GM19025 (cell line): Measurements from ENCODE around the gene SLC5A10.
"Not testable (repeated sequence)": the region's sequence is repeated elsewhere in the genome, so short reads cannot be mapped to it uniquely, and the experiment has no call there.

Experiments
- ATAC-seq: cut with Tn5 transposase; IDR thresholded peaks from one replicate; pipeline ENCODE4 v1.9.1; 2021; ENCODE audit warnings: mild to moderate bottlenecking, low read depth, moderate library complexity; ENCODE audit not compliant: unreplicated experiment

Gene SLC5A10

DNA sequence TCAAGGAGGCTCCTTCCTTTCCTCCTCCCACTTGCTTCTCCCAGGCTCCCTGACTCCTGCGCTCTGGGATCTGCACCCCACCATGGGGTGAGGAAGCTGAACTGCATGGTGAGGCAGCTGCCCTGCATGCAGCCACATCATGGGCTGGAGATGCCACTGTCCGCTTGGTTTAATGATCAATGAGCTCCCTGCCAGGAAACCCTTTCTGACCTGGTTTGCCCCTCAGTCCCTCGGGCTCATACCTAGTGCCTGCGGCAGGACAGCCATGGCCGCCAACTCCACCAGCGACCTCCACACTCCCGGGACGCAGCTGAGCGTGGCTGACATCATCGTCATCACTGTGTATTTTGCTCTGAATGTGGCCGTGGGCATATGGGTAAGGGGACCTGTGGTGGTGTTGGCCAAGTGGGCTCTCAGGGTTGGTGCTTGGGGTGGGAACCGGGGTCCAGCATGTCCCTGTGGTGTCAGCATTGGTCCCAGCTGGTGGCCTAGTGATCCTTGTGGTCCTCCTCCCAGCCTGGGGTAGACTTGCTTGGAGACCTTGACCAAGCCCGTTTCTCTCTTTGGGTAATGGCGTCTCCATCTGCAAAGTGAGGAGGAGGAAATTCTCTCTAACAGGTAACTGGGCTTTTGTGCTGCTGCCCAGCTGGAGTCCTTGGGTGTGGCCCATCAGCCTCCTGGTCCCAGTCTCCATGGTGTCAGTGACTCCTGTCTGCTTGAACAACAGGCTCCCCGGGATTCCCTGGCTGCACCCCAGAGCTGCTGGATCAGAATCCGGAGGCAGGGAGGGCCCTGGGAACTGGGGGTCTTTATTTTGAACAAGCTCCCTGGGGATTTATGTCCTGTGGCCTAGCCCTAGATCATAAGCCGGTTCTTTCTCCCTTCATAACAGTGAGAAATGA lies at the start of gene SLC5A10:
Gene SLC5A10, plus strand, starts transcription at position 225 of the 902 bp plus-strand sequence. Its CDS starts 41 bp downstream, at position 266.
- ATAC-seq: no peak

DNA sequence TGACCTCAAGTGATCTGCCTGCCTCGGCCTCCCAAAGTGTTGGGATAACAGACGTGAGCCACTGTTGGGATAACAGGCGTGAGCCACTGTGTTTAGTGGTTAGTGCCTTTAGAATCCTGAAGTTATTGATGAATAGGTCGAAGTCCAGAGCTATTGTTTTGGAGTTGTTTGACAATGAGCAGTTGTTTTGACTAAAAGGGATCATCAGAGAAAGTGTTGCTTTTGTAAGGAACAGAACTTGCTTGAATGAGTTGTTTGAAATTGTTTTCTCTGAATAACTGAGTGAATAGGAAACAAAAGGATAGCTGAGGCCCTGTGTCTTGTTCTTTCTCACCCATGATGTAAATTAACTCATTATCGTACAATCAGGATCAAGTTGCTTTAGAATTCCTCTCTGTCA lies 47.5 kb upstream of the SLC5A10 start:
- no peak for ATAC-seq

DNA sequence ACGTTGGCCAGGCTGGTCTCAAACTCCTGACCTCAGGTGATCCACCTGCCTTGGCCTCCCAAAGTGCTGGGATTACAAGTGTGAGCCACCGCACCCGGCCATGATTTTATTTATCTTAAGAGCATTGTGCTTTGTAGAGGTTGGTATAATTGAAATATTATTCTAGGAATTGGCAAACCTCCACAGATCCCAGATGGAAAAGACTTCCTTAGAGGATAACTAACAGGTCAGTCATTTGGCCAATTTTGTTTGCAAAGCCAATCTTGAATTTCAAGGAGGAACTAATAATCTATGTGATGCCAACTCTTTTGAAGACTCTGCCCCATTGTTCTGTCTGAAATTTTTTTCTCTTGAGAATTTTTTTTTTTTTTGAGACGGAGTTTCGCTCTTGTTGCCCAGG lies 46.7 kb upstream of the SLC5A10 start:
- ATAC-seq: no peak

DNA sequence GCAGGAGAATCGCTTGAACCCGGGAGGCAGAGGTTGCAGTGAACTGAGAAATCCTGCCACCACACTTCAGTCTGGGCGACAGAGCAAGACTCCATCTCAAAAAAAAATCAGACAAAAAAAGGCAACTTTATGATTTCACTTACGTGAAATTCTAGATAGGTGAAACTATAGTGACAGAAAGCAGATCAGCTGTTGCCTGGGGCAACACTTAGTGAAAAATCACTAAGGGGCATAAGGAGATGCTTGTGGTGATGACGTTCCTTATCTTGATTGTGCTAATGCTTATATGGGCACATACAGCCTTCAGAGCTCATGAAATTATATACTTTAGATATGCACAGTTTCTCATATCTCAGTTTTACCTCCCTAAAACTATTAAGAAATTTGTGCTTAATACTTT lies 41.6 kb upstream of the SLC5A10 start:
- ATAC-seq: no peak

DNA sequence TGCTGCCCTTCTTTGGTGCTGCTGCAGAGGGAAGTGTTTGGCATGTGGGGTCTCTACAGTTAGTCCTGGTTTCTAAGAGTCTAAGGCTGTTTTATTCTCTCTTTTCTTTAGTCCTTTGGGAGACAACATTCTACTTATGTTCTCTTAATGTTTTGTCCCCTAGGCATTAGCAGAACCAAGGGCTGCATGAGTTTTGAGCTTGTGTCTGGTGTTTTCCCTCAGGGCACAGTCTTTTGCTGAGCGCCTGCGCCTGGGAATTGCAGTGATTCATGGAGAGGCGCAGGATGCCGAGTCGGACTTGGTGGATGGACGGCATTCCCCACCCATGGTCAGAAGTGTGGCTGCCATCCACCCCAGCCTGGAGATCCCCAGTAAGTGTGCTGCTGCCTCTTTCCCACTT lies 41.1 kb upstream of the SLC5A10 start:
- ATAC-seq: no peak

DNA sequence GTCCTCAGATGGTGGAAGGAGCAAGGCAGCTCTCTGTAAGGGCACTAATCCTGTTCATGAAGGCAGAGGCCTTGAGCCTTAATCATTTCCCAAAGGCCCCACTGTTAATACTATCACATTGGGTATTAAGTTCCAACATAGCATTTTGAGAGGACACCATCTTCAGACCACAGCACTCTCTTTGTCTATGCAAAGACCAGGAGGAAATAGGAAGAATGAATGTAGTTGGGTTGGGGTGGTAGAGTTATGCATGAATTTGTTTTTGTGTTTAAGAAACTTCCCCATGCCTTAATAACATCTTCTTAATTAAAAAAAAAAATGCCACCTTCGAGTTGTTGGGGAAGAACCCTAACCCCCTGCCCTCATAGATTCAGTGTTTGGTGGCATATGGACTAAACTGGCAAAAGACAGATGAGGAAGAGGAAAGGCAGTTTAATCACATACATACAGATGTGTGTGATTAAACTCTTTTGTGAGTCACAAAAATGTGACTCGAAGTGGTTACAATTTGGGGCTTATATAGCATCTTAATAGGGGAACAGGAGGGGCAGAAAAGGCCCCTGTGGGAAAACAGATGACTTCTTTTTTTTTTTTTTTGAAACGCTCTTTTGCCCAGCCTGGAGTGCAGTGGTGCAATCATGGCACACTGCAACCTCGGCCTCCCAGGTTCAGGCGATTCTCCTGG lies 35.0 kb upstream of the SLC5A10 start:
- ATAC-seq: no peak

DNA sequence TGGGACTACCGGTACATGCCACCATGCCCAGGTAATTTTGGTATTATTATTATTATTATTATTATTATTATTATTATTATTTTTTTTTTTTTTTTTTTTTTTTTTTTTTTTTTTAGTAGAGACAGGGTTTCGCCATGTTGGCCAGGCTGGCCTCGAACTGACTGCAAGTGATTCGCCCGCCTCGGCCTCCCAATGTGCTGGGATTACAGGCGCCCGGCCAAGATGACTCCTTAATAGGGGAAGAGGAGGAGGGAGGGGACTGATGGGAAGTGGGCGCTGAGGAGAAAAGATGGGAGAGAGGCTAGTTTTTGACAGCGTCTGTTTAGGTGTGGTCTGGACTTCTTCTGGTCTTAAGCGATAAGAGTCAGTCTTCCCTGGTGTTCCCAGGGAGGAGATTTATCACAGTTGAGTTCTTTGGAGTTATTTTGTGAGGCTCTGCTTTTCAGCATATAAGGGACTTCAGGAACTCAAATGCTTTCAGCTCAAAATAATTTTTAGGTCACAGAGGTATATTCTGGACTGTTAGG lies 34.4 kb upstream of the SLC5A10 start:
- ATAC-seq: no peak

DNA sequence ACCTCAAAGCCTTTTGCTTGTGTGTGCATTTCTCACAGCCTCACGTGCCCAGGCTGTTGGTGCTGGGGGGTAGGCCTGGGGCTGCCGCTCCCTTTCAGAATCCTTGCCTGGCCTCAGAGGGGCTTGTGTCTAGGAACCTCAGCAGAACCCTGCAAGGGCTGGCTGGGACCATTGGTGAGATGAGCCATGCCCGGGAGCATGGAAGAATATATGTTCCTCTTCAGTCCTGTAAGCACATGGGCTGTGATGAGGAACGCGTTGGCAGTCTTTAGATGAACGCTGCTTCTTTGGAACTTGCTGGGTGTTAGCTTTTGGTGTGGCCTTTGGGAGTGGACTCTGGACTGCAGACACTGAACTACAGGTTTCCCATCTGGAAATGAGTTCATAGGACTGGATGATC lies 32.0 kb upstream of the SLC5A10 start:
- no peak for ATAC-seq

DNA sequence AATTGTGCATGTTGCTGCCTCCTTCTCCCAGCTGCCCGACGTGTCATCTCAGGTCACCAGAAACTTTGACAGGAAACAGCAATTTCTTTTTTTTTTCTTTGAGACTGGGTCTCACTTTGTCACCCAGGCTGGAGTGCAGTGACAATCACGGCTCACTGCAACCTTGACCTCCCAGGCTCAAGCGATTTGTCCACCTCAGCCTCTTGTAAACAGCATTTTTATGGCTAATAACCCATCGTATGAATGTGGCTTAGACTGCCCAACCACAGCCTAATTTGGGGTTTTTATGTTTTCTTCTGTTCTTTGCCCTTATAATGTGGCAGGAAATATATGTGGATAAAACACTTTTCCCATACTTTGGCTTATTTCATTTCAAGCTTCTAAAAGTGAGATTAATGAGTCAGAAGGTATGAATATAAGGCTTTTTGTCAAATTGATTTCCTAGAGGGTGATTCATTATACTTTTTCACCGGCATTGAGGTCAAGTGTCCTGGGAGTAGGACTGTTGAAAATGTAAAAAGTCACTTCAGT lies 31.0 kb upstream of the SLC5A10 start:
- ATAC-seq: no peak

DNA sequence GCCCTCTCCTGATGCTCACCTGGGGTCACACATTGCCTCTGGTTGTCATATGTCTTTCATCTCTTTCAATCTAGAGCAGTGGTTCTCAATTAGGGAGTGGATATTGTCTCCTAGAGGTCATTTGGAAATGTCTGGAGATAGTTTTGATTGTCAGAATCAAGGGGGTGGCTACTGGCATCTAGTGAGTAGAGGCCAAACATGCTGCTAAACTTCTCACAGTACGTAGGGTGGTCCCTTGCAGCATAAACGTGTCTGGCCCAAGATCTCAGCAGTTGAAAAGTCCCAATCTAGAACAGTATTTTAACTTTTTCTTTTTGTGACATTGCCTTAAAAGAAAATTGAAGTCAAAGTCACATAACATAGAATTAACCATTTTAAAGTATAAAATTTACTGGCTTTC lies 30.5 kb upstream of the SLC5A10 start:
- ATAC-seq: no peak

DNA sequence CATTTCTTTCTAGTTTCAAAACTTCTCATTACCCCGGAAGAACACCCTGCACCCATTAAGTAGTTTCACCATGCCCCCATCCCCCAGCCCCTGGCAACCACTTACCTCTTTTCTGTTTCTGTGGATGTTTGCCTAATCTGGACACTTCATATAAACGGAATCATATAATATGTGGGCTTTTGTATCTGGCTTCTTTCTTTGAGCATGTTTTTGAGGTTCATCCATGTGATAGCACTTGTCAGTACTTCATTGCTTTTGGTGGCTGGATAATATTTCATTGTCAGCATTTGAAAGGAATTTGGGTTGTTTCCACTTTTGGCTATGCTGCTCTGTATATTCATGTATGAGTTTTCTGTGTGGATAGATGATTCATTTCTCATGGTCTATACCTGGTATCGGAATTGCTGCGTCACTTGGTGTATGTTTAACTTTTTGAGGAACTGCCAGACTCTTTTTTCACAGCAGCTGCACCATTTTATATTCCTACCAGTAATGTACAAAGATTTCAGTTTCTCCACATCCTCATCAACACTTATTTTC lies 30.0 kb upstream of the SLC5A10 start:
- peak; percentile 62 for ATAC-seq

DNA sequence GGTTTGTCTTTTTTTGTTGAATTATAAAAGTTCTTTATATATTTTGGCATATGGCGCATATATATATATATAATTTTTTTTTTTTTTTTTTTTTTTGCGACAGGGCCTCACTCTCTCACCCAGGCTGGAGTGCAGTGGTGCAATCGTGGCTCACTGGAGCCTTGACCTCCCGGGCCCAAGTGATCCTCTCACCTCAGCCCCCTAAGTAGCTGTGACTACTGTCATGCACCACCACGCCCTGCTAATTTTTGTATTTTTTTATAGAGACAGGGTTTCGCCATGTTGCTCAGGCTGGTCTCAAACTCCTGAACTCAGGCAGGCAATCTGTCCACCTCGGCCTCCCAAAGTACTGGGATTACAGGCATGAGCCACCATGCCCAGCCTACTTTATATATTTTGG lies 29.4 kb upstream of the SLC5A10 start:
- not testable (repeated sequence) for ATAC-seq

DNA sequence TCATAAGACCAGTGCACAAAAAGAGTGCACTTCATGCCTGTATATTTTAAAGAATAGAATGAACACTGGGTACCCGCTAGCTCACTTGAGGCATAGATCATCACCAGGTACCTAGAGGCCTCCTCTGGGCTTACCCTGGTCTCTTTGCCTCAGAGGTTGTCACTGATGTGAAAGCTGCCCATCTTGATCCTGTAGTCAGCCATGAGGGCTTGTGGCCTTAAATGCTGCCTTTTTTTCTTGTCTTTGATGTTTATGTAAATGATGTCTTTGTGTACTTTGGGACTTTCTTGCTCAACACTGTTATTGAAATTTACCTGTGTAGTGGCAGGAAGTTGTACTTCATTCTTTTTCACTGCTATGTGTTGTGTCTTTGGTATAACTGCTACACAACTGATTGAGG lies 26.8 kb upstream of the SLC5A10 start:
- ATAC-seq: no peak

DNA sequence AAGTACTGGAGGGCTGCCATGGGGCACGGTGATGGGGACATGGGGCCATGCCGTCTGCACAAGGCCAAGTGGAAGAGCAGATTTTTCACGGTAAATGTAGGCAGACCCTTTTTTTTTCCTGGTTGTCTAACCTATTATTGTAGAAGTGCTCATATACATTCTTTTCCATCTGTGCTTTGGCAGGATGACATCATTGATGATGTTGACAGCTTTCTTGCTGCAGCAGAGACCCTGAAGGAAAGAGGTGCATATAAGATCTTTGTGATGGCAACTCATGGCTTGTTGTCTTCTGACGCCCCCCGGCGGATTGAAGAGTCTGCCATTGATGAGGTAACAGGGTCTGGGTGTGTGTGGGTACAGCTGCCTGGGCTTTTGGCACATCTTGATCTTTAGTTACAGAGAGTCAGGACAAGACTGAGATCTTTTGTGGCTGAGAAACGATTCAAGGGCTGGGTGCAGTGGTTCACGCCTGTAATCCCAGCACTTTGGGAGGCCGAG lies 23.3 kb upstream of the SLC5A10 start:
- no peak for ATAC-seq

DNA sequence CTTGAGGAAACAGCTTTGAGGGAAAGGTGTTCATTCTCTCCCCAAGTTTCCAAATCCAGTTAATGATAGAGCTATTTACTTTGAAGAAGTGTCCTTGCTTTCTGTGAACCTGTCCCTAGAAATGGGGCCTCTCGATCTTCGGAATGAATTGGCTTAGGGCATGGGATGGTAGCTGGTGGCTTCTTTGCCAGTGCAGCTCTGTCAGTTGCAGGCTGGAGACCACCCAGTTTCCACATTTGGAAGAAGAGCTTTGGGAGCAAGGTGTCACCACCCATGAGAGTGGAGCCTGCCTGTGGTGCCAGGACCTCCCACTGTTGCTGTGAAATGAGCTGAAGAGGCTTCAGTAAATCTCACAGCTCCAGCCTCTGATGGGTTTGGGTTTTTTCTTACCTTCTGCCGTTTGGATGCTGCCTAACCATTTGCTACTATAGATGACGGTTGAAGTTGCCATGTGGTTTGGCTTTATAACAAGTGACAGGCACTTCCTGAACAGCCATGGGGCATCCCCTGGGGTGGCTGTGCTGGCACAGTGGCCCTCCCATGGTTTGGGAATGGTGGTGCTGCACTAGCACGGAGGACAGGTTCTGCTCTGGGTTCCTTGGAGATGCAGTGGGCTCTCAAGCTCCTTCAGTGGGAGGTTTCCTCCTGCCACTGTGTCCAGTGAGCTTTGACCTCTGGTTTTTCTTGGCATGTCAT lies 19.5 kb upstream of the SLC5A10 start:
- ATAC-seq: no peak

DNA sequence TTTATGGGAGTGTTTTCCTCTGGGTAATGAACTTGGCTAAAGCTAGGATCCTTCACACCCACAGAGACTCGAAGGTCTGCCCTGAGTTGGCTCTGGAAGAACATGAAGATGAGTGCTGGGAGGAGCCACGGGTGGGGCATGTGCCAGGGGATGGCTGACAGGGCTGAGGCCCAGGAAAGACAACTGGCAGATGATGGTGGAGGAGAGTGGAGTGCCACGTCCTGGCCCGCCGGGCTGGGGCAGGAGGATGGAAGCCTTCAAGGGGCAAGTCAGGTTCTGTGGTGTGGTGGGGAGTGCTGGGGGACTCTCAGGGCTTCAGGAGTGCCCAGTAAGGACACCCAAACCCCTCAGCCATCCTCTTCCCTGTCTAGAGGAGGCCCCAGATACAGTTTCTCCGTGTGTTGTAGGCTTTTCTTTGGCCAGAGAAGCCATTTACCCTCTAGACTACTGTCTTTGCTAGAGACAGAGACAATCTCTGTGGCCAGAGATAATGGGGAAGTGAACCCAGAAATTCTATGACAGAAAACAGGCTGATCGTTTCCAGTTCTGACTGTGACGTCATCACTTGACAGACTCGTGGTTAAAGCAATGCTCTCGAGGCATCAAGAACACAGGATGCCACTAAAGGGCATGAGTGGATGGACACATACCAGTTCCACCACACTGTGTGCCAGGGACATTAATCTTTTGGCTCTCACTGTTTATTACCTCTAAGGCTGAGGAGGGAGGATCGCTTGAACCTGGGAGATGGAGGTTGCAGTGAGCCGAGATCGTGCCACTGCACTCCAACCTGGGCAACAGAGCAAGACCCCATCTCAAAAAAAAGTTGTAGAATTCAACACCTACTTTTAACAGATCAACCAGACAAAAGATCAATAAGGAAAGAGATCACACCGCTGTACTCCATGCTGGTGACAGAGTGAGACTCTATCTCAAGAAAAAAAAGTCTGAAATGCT lies 18.6 kb upstream of the SLC5A10 start:
- ATAC-seq: no peak

DNA sequence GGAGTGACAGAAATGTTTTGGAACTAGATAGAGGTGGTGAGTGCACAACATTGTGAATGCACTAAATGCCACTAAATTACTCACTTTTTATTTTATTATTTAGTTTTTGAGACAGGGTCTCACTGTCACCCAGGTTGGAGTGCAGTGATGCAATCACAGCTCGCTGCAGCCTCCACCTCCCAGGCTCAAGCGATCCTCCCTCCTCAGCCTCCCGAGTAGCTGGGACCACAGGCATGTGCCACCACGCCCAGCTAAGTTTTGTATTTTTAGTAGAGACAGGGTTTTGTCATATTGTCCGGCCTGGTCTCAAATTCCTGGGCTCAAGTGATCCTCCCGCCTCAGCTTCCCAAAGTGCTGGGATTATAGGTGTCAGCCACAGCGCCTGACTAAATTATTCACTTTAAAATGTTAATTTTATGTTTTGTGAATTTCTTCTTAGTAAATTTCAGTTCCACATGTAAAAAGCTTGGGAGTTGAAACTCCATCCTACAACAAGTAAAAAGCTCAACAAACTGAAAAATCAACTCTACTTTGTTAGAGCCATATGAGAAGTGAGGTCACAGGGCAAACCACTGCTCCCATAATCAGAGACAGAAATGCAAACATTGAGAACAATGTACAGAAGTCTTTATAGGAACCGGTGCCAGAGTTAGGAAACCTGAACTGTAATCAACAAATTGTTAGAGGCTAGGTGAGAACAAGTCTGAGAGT lies 13.8 kb upstream of the SLC5A10 start:
- ATAC-seq: no peak

DNA sequence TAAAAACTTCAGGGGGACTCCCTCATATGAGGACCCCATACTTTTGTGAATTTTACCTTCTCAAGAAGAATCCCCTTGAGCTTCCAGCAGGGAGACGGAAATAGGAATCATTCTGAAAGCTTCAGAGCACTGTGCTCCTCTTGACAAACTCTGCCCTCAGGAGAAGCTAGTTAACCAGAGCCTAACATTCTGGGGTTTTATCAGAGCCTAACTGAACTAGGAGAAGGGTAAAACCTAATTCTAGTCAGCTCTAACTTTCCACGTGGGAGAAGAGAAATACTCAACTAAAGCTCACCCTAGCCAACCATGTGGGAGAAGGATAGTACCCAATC lies 13.3 kb upstream of the SLC5A10 start:
- ATAC-seq: no peak

DNA sequence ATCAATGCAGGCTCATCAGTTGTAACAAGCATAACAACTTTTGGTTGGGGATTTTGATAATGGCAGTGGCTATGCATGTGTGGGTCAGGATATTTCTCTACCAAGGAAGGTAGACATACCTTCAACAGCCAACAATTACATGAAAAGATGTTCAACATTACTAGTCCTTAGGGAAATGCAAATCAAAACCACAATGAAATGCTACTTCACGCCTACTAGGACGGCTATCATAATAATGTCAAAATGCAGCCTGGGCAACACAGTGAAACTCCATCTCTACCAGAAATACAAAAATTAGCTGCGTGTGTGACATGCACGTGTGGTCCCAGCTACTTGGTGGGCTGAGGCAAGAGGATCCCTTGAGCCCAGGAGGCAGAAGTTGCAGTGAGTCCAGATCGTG lies 7.3 kb upstream of the SLC5A10 start:
- ATAC-seq: no peak
